Immature natural killer cell (primary cell): Measurements from ENCODE around the gene TUBB. TPM values are rescaled to one million over a fixed set of nuclear protein-coding genes. Genes with fewer than 3 reads are reported as not detected.
"Not testable (repeated sequence)": the region's sequence is repeated elsewhere in the genome, so short reads cannot be mapped to it uniquely, and the experiment has no call there.

Experiments
- DNase-seq, 3 donors: peaks; one replicate each; pipeline ENCODE4 v3.0.0; 2022; ENCODE audit warnings: mixed read lengths in 1 of 3
- H3K27ac Mint-ChIP-seq, 6 donors: one replicate each; pipeline ENCODE4 v1.8.0; 2020; ENCODE audit warnings: mixed read lengths in 6 of 6, mild to moderate bottlenecking in 5 of 6, inconsistent platforms in 4 of 6, moderate library complexity in 3 of 6
- H3K27me3 Mint-ChIP-seq, 3 donors: one replicate each; pipeline ENCODE4 v1.8.0; 2020 to 2021; ENCODE audit warnings: low read depth in 3 of 3, mild to moderate bottlenecking in 3 of 3, mixed read lengths in 3 of 3, moderate library complexity in 3 of 3, inconsistent platforms in 1 of 3
- H3K36me3 Mint-ChIP-seq, 3 donors: one replicate each; pipeline ENCODE4 v1.8.0; 2020; ENCODE audit warnings: mixed read lengths in 3 of 3, inconsistent platforms in 2 of 3, mild to moderate bottlenecking in 2 of 3
- H3K4me1 Mint-ChIP-seq, 2 donors: one replicate each; pipeline ENCODE4 v1.8.0; 2020; ENCODE audit warnings: inconsistent platforms in 2 of 2, mild to moderate bottlenecking in 2 of 2, mixed read lengths in 2 of 2, moderate library complexity in 1 of 2
- H3K4me3 Mint-ChIP-seq, 5 donors: one replicate each; pipeline ENCODE4 v1.8.0; 2020; ENCODE audit warnings: mild to moderate bottlenecking in 5 of 5, mixed read lengths in 5 of 5, inconsistent platforms in 3 of 5, moderate library complexity in 3 of 5
- H3K9me3 Mint-ChIP-seq, 6 donors: one replicate each; pipeline ENCODE4 v1.8.0; 2020; ENCODE audit warnings: mild to moderate bottlenecking in 6 of 6, mixed read lengths in 6 of 6, inconsistent platforms in 4 of 6, moderate library complexity in 3 of 6
- polyA plus RNA-seq, 3 donors: library from polyadenylated mRNA; unstranded; fragments of 300-500 nt; fragmentation: Illumina TruSeq; gene quantifications; one replicate each; pipeline ENCODE4 v1.2.3, GENCODE V29; 2021

Gene TUBB
- polyA plus RNA-seq, 3 donors from 2014 or later = 80.8 to 215 (median 84.0) TPM

GRCh38 chr6:30743099-30744053 lies 23.2 kb downstream of the TUBB start:
- peak; percentile 22 to 32 (median 29) for DNase-seq
- peak overlapping the region; percentile 89 to 97 (median 94) for H3K27ac Mint-ChIP-seq
- peaks cover 0 to under 1% (median 0%) of the 10 kb centered on the region in 6 donors for H3K9me3 Mint-ChIP-seq
- H3K36me3 Mint-ChIP-seq = peaks cover 17 to 34% (median 20%) of the 10 kb centered on the region in 3 donors
- H3K4me1 Mint-ChIP-seq = peaks cover 52 to 61% of the 10 kb centered on the region in 2 donors
- H3K27me3 Mint-ChIP-seq = peaks cover 3 to 24% (median 4%) of the 10 kb centered on the region in 3 donors
- H3K4me3 Mint-ChIP-seq = peak overlapping the region; percentile 88 to 97 (median 89)

GRCh38 chr6:30744054-30744805 lies 24.1 kb downstream of the TUBB start, which contains the start of gene IER3:
Gene IER3 (minus strand): TSS chr6:30744547. CDS start chr6:30744518, 29 bp downstream.
- peak; percentile 61 to 62 (median 62) for DNase-seq
- peaks cover 0 to 1% (median 0%) of the 10 kb centered on the region in 6 donors for H3K9me3 Mint-ChIP-seq
- peaks cover 9 to 25% (median 12%) of the 10 kb centered on the region in 3 donors for H3K36me3 Mint-ChIP-seq
- peaks cover 43 to 52% of the 10 kb centered on the region in 2 donors for H3K4me1 Mint-ChIP-seq
- peak within 1 kb of the TSS; percentile 89 to 97 (median 94) for H3K27ac Mint-ChIP-seq
- H3K4me3 Mint-ChIP-seq = peak within 1 kb of the TSS; percentile 88 to 97 (median 89)
- peaks cover 3 to 24% (median 4%) of the 10 kb centered on the region in 3 donors for H3K27me3 Mint-ChIP-seq

- H3K27ac Mint-ChIP-seq = no peak overlapping the region
- no peaks in the 10 kb centered on the region for H3K36me3 Mint-ChIP-seq
- H3K9me3 Mint-ChIP-seq = peaks cover 0 to 1% (median 0%) of the 10 kb centered on the region in 6 donors
- peaks cover 0 to 13% (median 6%) of the 10 kb centered on the region in 3 donors for H3K27me3 Mint-ChIP-seq
- H3K4me3 Mint-ChIP-seq = no peak overlapping the region
- H3K4me1 Mint-ChIP-seq = peaks cover 21 to 25% of the 10 kb centered on the region in 2 donors
- DNase-seq = no peak
Observed at GRCh38 chr6:30747300-30747687, 27.1 kb downstream of the TUBB start.

GRCh38 chr6:30747902-30748769 lies 28.0 kb downstream of the TUBB start:
- Mint-ChIP-seq H3K9me3 (peaks cover 0 to 1% (median 0%) of the 10 kb centered on the region in 6 donors), H3K36me3 (no peaks in the 10 kb centered on the region), H3K27me3 (peaks cover 0 to 9% (median 2%) of the 10 kb centered on the region in 3 donors), H3K4me1 (peaks cover 17 to 21% of the 10 kb centered on the region in 2 donors), H3K4me3 (no peak overlapping the region), H3K27ac (peak overlapping the region in 1 of 6 donors; percentile 42)
- no peak for DNase-seq

GRCh38 chr6:30748851-30749540 lies 28.8 kb downstream of the TUBB start:
- Mint-ChIP-seq H3K27me3 (peaks cover 0 to 2% (median 2%) of the 10 kb centered on the region in 3 donors), H3K4me1 (peaks cover 8 to 12% of the 10 kb centered on the region in 2 donors), H3K36me3 (no peaks in the 10 kb centered on the region), H3K9me3 (peaks cover 0 to 1% (median 0%) of the 10 kb centered on the region in 6 donors), H3K27ac (peak overlapping the region in 1 of 6 donors; percentile 20), H3K4me3 (no peak overlapping the region)
- no peak for DNase-seq

GRCh38 chr6:30749554-30750378 lies 29.6 kb downstream of the TUBB start:
- Mint-ChIP-seq H3K36me3 (no peaks in the 10 kb centered on the region), H3K4me3 (no peak overlapping the region), H3K27ac (peak overlapping the region in 2 of 6 donors; percentile 6 to 29), H3K9me3 (peaks cover 0 to 1% (median 0%) of the 10 kb centered on the region in 6 donors), H3K4me1 (peaks cover 3 to 5% of the 10 kb centered on the region in 2 donors), H3K27me3 (peaks cover 0 to 2% (median 2%) of the 10 kb centered on the region in 3 donors)
- no peak for DNase-seq

GRCh38 chr6:30750379-30750668 lies 30.2 kb downstream of the TUBB start:
- Mint-ChIP-seq H3K4me1 (peaks cover 0 to 1% of the 10 kb centered on the region in 2 donors), H3K27me3 (peaks cover 0 to 2% (median 0%) of the 10 kb centered on the region in 3 donors), H3K36me3 (no peaks in the 10 kb centered on the region), H3K4me3 (no peak overlapping the region), H3K27ac (no peak overlapping the region), H3K9me3 (peaks cover 0 to 1% (median 0%) of the 10 kb centered on the region in 6 donors)
- DNase-seq = no peak

GRCh38 chr6:30752157-30752927 lies 32.2 kb downstream of the TUBB start:
- DNase-seq = no peak
- peaks cover 0 to 1% (median 0%) of the 10 kb centered on the region in 6 donors for H3K9me3 Mint-ChIP-seq
- H3K4me3 Mint-ChIP-seq = no peak overlapping the region
- H3K27me3 Mint-ChIP-seq = peaks cover 0 to 2% (median 2%) of the 10 kb centered on the region in 3 donors
- no peak overlapping the region for H3K27ac Mint-ChIP-seq
- no peaks in the 10 kb centered on the region for H3K36me3 Mint-ChIP-seq
- no peaks in the 10 kb centered on the region for H3K4me1 Mint-ChIP-seq

- no peaks in the 10 kb centered on the region for H3K4me1 Mint-ChIP-seq
- H3K4me3 Mint-ChIP-seq = no peak overlapping the region
- no peak overlapping the region for H3K27ac Mint-ChIP-seq
- peaks cover 0 to 3% (median 2%) of the 10 kb centered on the region in 3 donors for H3K27me3 Mint-ChIP-seq
- no peaks in the 10 kb centered on the region for H3K36me3 Mint-ChIP-seq
- DNase-seq = no peak
- no peaks in the 10 kb centered on the region for H3K9me3 Mint-ChIP-seq
Observed at GRCh38 chr6:30754631-30755030, 34.5 kb downstream of the TUBB start.

- H3K4me1 Mint-ChIP-seq, H3K27me3 Mint-ChIP-seq, H3K36me3 Mint-ChIP-seq, H3K27ac Mint-ChIP-seq, DNase-seq, H3K9me3 Mint-ChIP-seq, H3K4me3 Mint-ChIP-seq: not testable (repeated sequence)
Observed at GRCh38 chr6:30756405-30757003, 36.4 kb downstream of the TUBB start.

- Mint-ChIP-seq H3K27ac (no peak overlapping the region), H3K4me3 (no peak overlapping the region), H3K9me3 (no peaks in the 10 kb centered on the region), H3K27me3 (peaks cover 0 to 5% (median 2%) of the 10 kb centered on the region in 3 donors), H3K4me1 (no peaks in the 10 kb centered on the region), H3K36me3 (no peaks in the 10 kb centered on the region)
- DNase-seq = no peak
Observed at GRCh38 chr6:30757261-30757904, 37.2 kb downstream of the TUBB start.
